ENCODE data around the gene NFASC. TPM values are rescaled to one million over a fixed set of nuclear protein-coding genes. Genes with fewer than 3 reads are reported as not detected.

The NFASC gene
- total and polyA plus RNA-seq, 2 experiments from 2014 or later, result 3.9 to 11.7 TPM

GRCh38 chr1:205004351-205004750, 133.7 kb downstream of the NFASC start:
- Mint-ChIP-seq H3K4me3 (no peak overlapping the region), H3K27me3 (ENCODE audit: insufficient read depth, low read depth, poor library complexity) (peaks cover 11% of the 10 kb centered on the region), H3K27ac (no peak overlapping the region), H3K4me1 (peaks cover 28% of the 10 kb centered on the region), H3K36me3 (ENCODE audit: low read depth) (no peaks in the 10 kb centered on the region; the same call in 2 of the 3 replicates), H3K9me3 (no peaks in the 10 kb centered on the region)
- H3K4me2 ChIP-seq, result no peak overlapping the region
- no peaks in the 10 kb centered on the region for H3K36me3 ChIP-seq (ENCODE audit: insufficient read depth)
- peaks cover 10% of the 10 kb centered on the region for H3K4me1 ChIP-seq (ENCODE audit: insufficient read depth)
- no peaks in the 10 kb centered on the region for H3K79me2 ChIP-seq (replicated peaks; ENCODE audit: insufficient read depth)
- no peak for ATAC-seq
- no peaks in the 10 kb centered on the region for H3K27me3 ChIP-seq (ENCODE audit: insufficient read depth)
- DNase-seq (ENCODE audit: low spot score), result no peak
- TF ChIP-seq POLR2AphosphoS5 (IDR thresholded peaks at IDR 0.05; ENCODE audit: low read depth) (no peak), EZH2 (IDR thresholded peaks at IDR 0.05; ENCODE audit: low read depth, unreplicated experiment) (no peak), CTCF (conservative IDR thresholded peaks at IDR 0.05; ENCODE audit: low read depth in 2 of 2) (no peak), ETS1 (IDR thresholded peaks at IDR 0.05) (no peak), ZNF462 (CRISPR knock-in tag; IDR thresholded peaks at IDR 0.05) (no peak), CREB1 (CRISPR knock-in tag; IDR thresholded peaks at IDR 0.05; ENCODE audit: low read depth) (no peak), ZNF114 (CRISPR knock-in tag; IDR thresholded peaks at IDR 0.05) (no peak), JUNB (IDR thresholded peaks at IDR 0.05; ENCODE audit: unreplicated experiment) (no peak), ZNF331 (CRISPR knock-in tag; IDR thresholded peaks at IDR 0.05; ENCODE audit: low read depth) (no peak), EZH2phosphoT487 (IDR thresholded peaks at IDR 0.05; ENCODE audit: unreplicated experiment) (no peak), REST (IDR thresholded peaks at IDR 0.05; ENCODE audit: unreplicated experiment) (no peak), NANOG (IDR thresholded peaks at IDR 0.05; ENCODE audit: borderline replicate concordance) (no peak), STAT1 (IDR thresholded peaks at IDR 0.05; ENCODE audit: unreplicated experiment) (no peak)
- H3K4me3 ChIP-seq, result no peak overlapping the region
- H3F3A ChIP-seq (replicated peaks; ENCODE audit: low read depth), result no peaks in the 10 kb centered on the region
- H3K27ac ChIP-seq (ENCODE audit: low read depth), result no peak overlapping the region
- no peaks in the 10 kb centered on the region for H3K9me2 ChIP-seq (ENCODE audit: insufficient read depth)
- H4K20me1 ChIP-seq (replicated peaks; ENCODE audit: insufficient read depth), result no peaks in the 10 kb centered on the region
- no peak overlapping the region for H2AFZ ChIP-seq
